ENCODE data around the gene UBE2N.

DNA sequence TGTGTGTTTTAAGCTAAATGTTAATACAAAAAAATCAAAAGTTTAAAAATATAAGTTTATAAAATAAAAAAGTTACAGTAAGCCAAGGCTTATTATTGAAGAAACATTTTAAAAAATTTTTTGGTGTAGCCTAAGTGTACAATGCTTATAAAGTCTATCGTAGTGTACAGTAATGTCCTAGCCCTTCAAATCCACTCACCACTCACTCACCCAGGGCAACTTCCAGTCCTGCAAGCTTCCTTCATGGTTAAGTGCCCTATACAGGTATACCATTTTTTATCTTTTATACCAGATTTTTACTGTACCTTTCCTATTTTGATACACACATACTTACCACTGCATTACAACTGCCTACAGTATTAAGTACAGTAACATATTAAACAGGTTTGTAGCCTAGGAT is 11.9 kb downstream of the UBE2N start:
- TF ChIP-seq, protein P1, sequence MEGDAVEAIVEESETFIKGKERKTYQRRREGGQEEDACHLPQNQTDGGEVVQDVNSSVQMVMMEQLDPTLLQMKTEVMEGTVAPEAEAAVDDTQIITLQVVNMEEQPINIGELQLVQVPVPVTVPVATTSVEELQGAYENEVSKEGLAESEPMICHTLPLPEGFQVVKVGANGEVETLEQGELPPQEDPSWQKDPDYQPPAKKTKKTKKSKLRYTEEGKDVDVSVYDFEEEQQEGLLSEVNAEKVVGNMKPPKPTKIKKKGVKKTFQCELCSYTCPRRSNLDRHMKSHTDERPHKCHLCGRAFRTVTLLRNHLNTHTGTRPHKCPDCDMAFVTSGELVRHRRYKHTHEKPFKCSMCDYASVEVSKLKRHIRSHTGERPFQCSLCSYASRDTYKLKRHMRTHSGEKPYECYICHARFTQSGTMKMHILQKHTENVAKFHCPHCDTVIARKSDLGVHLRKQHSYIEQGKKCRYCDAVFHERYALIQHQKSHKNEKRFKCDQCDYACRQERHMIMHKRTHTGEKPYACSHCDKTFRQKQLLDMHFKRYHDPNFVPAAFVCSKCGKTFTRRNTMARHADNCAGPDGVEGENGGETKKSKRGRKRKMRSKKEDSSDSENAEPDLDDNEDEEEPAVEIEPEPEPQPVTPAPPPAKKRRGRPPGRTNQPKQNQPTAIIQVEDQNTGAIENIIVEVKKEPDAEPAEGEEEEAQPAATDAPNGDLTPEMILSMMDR (conservative IDR thresholded peaks at IDR 0.05): no peak
- no peak for TF ChIP-seq EZH2 (IDR thresholded peaks at IDR 0.05; ENCODE audit: low read depth)

Measured in PC-9 (cell line).